ENCODE data around the gene E2F3.

DNA sequence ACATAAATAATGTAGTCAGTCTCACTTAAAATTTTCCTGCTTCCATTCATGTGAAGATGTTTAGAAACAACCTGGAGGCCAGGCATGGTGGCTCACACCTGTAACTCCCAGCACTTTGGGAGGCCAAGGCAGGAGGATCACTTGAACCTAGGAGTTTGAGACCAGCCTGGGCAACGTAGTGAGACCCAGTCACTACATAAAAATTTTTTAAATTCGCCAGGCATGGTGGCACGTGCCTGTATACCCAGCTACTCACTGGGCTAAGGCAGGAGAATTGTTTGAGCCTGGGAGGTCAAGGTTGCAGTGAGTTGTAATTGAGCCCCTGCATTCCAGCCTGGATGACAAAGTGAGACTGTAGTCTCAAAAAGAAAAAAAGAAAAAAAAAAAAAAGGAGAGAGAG, 47.3 kb upstream of the E2F3 start:
- TF ChIP-seq, protein P1, sequence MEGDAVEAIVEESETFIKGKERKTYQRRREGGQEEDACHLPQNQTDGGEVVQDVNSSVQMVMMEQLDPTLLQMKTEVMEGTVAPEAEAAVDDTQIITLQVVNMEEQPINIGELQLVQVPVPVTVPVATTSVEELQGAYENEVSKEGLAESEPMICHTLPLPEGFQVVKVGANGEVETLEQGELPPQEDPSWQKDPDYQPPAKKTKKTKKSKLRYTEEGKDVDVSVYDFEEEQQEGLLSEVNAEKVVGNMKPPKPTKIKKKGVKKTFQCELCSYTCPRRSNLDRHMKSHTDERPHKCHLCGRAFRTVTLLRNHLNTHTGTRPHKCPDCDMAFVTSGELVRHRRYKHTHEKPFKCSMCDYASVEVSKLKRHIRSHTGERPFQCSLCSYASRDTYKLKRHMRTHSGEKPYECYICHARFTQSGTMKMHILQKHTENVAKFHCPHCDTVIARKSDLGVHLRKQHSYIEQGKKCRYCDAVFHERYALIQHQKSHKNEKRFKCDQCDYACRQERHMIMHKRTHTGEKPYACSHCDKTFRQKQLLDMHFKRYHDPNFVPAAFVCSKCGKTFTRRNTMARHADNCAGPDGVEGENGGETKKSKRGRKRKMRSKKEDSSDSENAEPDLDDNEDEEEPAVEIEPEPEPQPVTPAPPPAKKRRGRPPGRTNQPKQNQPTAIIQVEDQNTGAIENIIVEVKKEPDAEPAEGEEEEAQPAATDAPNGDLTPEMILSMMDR (IDR thresholded peaks at IDR 0.05; ENCODE audit: borderline replicate concordance, extremely low read depth, low read length, poor library complexity, severe bottlenecking) = no peak
- no peak for TF ChIP-seq EZH2 (IDR thresholded peaks at IDR 0.05; ENCODE audit: borderline replicate concordance, low read depth, low read length, severe bottlenecking)

All from DND-41 (cell line).